ENCODE results near the gene FRYL.

Gene FRYL

DNA sequence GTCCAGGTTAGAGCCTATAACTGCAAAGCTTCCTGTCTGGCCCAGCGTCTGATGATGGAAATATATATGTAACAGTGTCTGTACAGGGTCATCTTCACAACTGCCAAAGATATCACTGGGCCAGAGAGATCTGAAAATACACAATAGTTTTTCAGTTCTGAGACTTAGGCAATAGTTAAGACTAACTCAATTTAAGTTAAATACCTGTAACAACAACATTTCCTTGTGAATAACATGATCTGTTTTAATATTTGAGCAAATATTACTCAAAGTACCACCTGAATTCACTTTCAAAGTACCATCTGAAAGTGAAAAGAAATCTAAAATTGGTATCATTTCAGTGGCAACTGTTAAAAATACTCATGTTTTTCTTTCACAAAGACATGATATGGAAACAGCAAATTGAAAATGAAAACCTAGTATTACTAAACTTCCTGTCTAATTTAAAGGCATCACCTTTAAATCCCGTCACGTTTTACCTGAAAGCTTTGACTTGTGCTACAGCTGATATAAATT, 280.5 kb downstream of the FRYL start:
- H3K4me1 ChIP-seq (ENCODE audit: insufficient read depth, low read length, severe bottlenecking), result no peaks in the 10 kb centered on the region
- TF ChIP-seq EZH2 (IDR thresholded peaks at IDR 0.05; ENCODE audit: borderline replicate concordance, low read length), result no peak
- TF ChIP-seq, protein P1, sequence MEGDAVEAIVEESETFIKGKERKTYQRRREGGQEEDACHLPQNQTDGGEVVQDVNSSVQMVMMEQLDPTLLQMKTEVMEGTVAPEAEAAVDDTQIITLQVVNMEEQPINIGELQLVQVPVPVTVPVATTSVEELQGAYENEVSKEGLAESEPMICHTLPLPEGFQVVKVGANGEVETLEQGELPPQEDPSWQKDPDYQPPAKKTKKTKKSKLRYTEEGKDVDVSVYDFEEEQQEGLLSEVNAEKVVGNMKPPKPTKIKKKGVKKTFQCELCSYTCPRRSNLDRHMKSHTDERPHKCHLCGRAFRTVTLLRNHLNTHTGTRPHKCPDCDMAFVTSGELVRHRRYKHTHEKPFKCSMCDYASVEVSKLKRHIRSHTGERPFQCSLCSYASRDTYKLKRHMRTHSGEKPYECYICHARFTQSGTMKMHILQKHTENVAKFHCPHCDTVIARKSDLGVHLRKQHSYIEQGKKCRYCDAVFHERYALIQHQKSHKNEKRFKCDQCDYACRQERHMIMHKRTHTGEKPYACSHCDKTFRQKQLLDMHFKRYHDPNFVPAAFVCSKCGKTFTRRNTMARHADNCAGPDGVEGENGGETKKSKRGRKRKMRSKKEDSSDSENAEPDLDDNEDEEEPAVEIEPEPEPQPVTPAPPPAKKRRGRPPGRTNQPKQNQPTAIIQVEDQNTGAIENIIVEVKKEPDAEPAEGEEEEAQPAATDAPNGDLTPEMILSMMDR (IDR thresholded peaks at IDR 0.05; ENCODE audit: low read length), result no peak
- no peak overlapping the region for H3K27ac ChIP-seq (ENCODE audit: low read depth, low read length, poor library complexity, severe bottlenecking)
- H3K4me3 ChIP-seq (ENCODE audit: low read depth, low read length, poor library complexity, severe bottlenecking), result no peak overlapping the region
- H3K9ac ChIP-seq (ENCODE audit: low read length), result no peak overlapping the region
- H3K79me2 ChIP-seq (ENCODE audit: insufficient read depth, low read length), result no peaks in the 10 kb centered on the region
- no peaks in the 10 kb centered on the region for H3K27me3 ChIP-seq (ENCODE audit: insufficient read depth, low read length)
- H3K9me2 ChIP-seq (ENCODE audit: low read depth, low read length), result no peaks in the 10 kb centered on the region
- no peaks in the 10 kb centered on the region for H4K20me1 ChIP-seq (ENCODE audit: insufficient read depth, low read length)
- H3K4me2 ChIP-seq (ENCODE audit: low read length), result no peak overlapping the region
- H3F3A ChIP-seq (ENCODE audit: insufficient read depth, low read length), result no peaks in the 10 kb centered on the region
- H2AFZ ChIP-seq (ENCODE audit: low read length), result no peak overlapping the region
- no peaks in the 10 kb centered on the region for H3K9me3 ChIP-seq (ENCODE audit: low read length)
- H3K36me3 ChIP-seq (ENCODE audit: insufficient read depth, low read length), result peaks cover 31% of the 10 kb centered on the region; the same call in 1 of the 2 replicates

DNA sequence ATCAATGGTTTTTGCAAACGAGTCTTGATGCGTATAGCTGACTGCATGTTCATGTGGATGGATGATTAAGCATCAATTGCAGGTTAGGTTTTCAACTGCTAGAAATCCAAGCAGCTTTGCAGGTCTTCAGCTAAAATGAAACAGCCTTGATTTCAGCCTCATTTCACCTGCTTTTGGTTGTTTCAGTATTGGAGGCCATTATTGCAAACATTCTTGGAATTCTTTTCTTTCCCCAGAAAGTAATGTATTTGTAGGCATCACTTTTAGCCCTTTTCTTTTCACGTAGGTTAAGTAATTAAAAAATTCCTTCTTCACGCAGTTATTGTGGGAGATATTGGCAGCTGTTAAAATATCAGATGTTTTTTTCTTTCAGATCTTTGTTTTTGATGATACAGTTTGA, 281.2 kb downstream of the FRYL start:
- no peak overlapping the region for H3K27ac ChIP-seq (ENCODE audit: low read depth, low read length, poor library complexity, severe bottlenecking)
- peaks cover 24% of the 10 kb centered on the region; the same call in 1 of the 2 replicates for H3K36me3 ChIP-seq (ENCODE audit: insufficient read depth, low read length)
- no peak overlapping the region for H3K4me3 ChIP-seq (ENCODE audit: low read depth, low read length, poor library complexity, severe bottlenecking)
- H3K4me1 ChIP-seq (ENCODE audit: insufficient read depth, low read length, severe bottlenecking), result no peaks in the 10 kb centered on the region
- no peaks in the 10 kb centered on the region for H3F3A ChIP-seq (ENCODE audit: insufficient read depth, low read length)
- H2AFZ ChIP-seq (ENCODE audit: low read length), result no peak overlapping the region
- H3K9me2 ChIP-seq (ENCODE audit: low read depth, low read length), result no peaks in the 10 kb centered on the region
- no peak overlapping the region for H3K9ac ChIP-seq (ENCODE audit: low read length)
- TF ChIP-seq EZH2 (IDR thresholded peaks at IDR 0.05; ENCODE audit: borderline replicate concordance, low read length), result no peak
- TF ChIP-seq, protein P1 (IDR thresholded peaks at IDR 0.05; ENCODE audit: low read length), result no peak
- H3K79me2 ChIP-seq (ENCODE audit: insufficient read depth, low read length), result no peaks in the 10 kb centered on the region
- H4K20me1 ChIP-seq (ENCODE audit: insufficient read depth, low read length), result no peaks in the 10 kb centered on the region
- no peaks in the 10 kb centered on the region for H3K9me3 ChIP-seq (ENCODE audit: low read length)
- no peaks in the 10 kb centered on the region for H3K27me3 ChIP-seq (ENCODE audit: insufficient read depth, low read length)
- no peak overlapping the region for H3K4me2 ChIP-seq (ENCODE audit: low read length)

GRCh38 chr4:48495941-48496340, 284.1 kb downstream of the FRYL start:
- no peak overlapping the region for H3K9ac ChIP-seq (ENCODE audit: low read length)
- H3K4me2 ChIP-seq (ENCODE audit: low read length), result no peak overlapping the region
- no peaks in the 10 kb centered on the region for H3K9me3 ChIP-seq (ENCODE audit: low read length)
- no peaks in the 10 kb centered on the region for H4K20me1 ChIP-seq (ENCODE audit: insufficient read depth, low read length)
- no peaks in the 10 kb centered on the region for H3K4me1 ChIP-seq (ENCODE audit: insufficient read depth, low read length, severe bottlenecking)
- no peaks in the 10 kb centered on the region for H3K79me2 ChIP-seq (ENCODE audit: insufficient read depth, low read length)
- no peak overlapping the region for H3K27ac ChIP-seq (ENCODE audit: low read depth, low read length, poor library complexity, severe bottlenecking)
- no peaks in the 10 kb centered on the region for H3K9me2 ChIP-seq (ENCODE audit: low read depth, low read length)
- no peak overlapping the region for H3K4me3 ChIP-seq (ENCODE audit: low read depth, low read length, poor library complexity, severe bottlenecking)
- TF ChIP-seq, protein P1 (IDR thresholded peaks at IDR 0.05; ENCODE audit: low read length), result no peak
- TF ChIP-seq EZH2 (IDR thresholded peaks at IDR 0.05; ENCODE audit: borderline replicate concordance, low read length), result no peak
- H3K36me3 ChIP-seq (ENCODE audit: insufficient read depth, low read length), result peaks cover 16% of the 10 kb centered on the region; the same call in 1 of the 2 replicates
- H3K27me3 ChIP-seq (ENCODE audit: insufficient read depth, low read length), result no peaks in the 10 kb centered on the region
- H3F3A ChIP-seq (ENCODE audit: insufficient read depth, low read length), result no peaks in the 10 kb centered on the region
- no peak overlapping the region for H2AFZ ChIP-seq (ENCODE audit: low read length)

Measured in OCI-LY1 (cell line).